GM19043 (cell line): ENCODE results near the gene E2F3.
"Not testable (repeated sequence)": the region's sequence is repeated elsewhere in the genome, so short reads cannot be mapped to it uniquely, and the experiment has no call there.

Experiments
- ATAC-seq: cut with Tn5 transposase; IDR thresholded peaks from one replicate; pipeline ENCODE4 v1.9.1; 2021; ENCODE audit warnings: low read depth; ENCODE audit not compliant: unreplicated experiment

The E2F3 gene

DNA sequence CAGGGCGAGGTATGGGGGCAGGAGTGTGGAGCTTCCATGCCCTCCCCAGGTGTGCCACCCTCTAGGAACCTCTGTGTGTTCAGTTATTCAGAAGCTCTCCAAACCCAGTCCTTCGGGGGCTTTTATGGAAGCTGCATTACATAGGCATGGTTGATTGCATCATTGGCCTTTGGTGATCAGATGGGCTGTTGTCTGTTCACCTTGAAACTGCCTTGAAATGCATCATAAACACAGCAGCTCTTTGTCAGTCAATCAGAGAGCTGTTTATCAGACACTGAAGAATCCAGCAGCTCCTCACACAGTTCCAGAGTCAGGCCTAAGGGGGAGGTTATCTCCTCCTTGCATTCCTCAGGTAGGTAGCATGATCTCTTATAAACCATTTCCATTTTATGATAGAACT lies 62.4 kb downstream of the E2F3 start:
- ATAC-seq: no peak

DNA sequence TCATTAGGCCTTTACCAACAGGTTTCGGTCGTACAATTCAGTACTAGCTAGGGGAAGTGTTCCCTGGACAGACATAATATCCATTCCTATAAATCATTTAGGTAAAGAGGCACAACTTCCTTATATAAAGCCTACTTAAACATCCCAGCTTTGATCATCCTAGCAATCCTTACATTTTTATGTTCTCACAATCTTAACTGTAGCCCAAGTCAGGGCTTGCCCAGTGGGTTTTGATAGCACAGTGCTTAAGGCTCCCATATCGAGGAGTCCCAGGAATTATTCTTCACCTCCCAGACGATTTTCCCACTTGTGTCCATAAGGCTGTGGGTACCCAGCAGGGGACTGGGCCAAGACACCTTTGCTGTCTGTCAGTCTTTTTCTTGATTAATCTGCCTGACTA lies 63.2 kb downstream of the E2F3 start:
- no peak for ATAC-seq

GRCh38 chr6:20465616-20466015 lies 63.9 kb downstream of the E2F3 start:
- not testable (repeated sequence) for ATAC-seq

GRCh38 chr6:20467437-20467836 lies 65.8 kb downstream of the E2F3 start:
- no peak for ATAC-seq

DNA sequence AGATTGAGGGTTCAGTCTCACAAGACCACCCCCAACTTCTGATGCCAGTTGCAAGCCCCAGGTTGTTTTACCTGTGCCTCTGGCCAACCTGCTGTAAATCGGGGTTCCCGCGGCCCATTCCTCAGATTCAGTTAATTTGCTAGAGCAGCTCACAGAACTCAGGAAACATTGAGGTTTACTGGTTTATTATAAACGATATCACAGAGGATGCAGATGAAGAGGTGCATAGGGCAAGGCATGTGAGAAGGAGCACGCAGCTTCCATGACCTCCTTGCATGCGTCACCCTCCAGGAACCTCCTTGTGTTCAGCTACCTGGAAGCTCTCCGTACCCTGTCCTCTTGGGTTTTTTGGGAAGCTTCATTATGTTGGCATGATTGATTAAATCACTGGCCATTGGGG lies 66.5 kb downstream of the E2F3 start:
- no peak for ATAC-seq

GRCh38 chr6:20472748-20473147 lies 71.1 kb downstream of the E2F3 start:
- no peak for ATAC-seq

DNA sequence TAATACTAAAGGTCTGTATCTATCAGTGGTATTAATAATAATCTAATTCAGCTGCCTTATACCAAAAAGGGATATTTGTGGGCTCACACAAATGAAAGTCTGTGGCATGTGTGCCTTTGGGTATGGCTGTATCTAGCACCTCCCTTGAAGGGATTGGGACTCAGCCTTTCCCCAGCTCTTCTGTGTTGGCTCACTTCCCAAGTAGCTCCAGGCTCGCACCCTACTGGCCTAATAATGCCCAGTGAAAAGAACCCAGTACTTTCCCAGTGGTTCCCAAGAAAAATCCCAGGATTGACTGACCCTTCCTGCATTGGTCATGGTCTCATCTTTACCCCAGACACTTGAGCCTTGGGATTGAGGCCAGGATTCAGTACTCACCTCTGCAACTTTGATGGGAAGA lies 71.8 kb downstream of the E2F3 start:
- no peak for ATAC-seq

GRCh38 chr6:20474874-20475542 lies 73.3 kb downstream of the E2F3 start:
- no peak for ATAC-seq

GRCh38 chr6:20476501-20477043 lies 74.9 kb downstream of the E2F3 start:
- no peak for ATAC-seq

GRCh38 chr6:20477485-20477884 lies 75.8 kb downstream of the E2F3 start:
- no peak for ATAC-seq

DNA sequence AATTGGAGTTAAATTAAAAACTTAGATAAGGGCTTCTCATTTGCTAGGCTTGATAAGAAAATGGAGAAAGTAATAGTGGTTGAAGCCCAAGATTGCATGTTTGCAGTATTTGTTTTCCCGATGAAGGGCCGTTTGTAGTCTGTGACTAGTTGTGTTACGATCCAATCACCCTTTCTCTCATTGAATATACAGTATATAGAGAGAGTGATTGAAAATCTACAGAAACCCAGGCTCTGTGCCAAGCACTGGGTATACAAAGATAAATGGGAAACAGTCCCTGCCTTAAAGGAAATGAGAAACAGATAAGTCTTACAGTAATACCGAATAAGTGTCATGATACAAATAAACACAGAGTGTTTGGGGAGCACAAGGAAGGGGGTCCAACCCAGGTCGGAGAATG lies 77.4 kb downstream of the E2F3 start:
- no peak for ATAC-seq

- no peak for ATAC-seq
Observed at GRCh38 chr6:20479526-20479925, 77.8 kb downstream of the E2F3 start.

- no peak for ATAC-seq
Observed at GRCh38 chr6:20481281-20481680, 79.6 kb downstream of the E2F3 start.

GRCh38 chr6:20483887-20484497 lies 82.3 kb downstream of the E2F3 start:
- ATAC-seq: no peak

DNA sequence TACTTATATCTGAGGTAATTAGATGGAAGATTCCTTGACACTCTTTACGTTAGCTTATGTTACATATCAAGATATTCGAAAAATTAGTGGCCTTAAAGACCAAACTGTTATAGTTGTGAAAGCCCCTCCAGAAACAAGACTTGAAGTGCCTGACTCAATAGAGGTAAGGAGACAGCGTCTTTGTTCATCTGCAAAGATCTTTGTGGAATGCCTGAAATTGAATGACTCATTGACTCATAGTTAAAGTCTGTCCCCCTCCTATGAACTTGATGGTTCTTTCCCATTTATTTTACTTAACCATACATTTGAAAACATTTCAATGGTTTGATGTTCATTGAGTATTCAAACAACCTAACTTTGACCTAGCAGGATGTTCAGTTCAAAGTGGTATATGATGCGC lies 85.0 kb downstream of the E2F3 start:
- no peak for ATAC-seq

GRCh38 chr6:20487669-20488375 lies 86.1 kb downstream of the E2F3 start:
- no peak for ATAC-seq

GRCh38 chr6:20490591-20490990 lies 88.9 kb downstream of the E2F3 start:
- ATAC-seq: no peak

GRCh38 chr6:20492099-20492498 lies 90.4 kb downstream of the E2F3 start:
- no peak for ATAC-seq

DNA sequence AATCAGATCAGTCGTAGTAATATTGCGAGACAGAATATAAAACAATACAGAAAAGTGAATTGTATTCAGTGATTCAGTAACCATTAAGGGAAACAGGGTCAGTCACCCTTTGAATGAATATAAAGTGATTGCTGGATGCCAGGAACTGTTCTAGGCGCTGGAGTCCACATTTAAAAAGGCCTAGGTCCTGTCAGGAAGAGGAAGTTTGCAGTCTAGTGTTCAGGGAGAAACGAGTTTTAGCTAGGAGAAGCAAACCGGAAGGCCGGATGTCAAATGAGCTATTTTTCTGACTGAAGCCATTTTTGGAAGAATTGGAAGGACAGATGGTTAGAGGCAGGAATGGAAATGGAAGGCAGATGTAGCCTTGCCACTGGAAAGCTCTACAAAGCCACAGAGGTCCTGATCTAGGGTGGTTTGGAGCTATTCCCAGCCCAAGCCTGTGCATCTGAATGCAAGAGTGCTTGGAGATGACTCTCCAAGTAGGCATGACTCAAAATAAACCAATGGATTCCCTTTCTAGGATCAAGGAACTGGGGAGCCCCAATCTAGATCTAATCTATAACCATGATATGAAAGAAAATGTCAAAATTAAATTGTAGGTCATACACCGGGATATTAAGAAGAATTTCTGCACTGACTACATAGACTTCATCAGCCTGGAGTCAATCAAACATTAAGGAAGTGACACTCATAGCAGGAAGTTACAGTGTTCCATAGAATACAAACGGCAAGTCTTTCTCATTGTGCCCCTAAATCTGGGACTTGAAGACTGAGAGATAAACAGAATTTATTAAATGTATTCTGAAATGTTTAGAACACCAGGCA lies 95.7 kb downstream of the E2F3 start:
- no peak for ATAC-seq

- no peak for ATAC-seq
Observed at GRCh38 chr6:20498041-20498385, 96.3 kb downstream of the E2F3 start.

- ATAC-seq: no peak
Observed at GRCh38 chr6:20509212-20509611, 107.5 kb downstream of the E2F3 start.
